Measurements from ENCODE around the gene TMOD3. TPM values are rescaled to one million over a fixed set of nuclear protein-coding genes. Genes with fewer than 3 reads are reported as not detected.

The TMOD3 gene
- total and polyA plus RNA-seq, 7 donors = 1.8 to 22.6 (median 7.4) TPM

GRCh38 chr15:51803965-51804364, 25.5 kb upstream of the TMOD3 start:
- no peak for ATAC-seq
- no peak for TF ChIP-seq CTCF (IDR thresholded peaks at IDR 0.05)
- WGBS, 3 donors = 89 to 97% (median 94%) methylated on average over 2 of the region's 2 CpGs
- Histone ChIP-seq H3K4me1 (no peaks in the 10 kb centered on the region), H3K4me3 (no peak overlapping the region), H3K27ac (no peak overlapping the region), H3K36me3 (ENCODE audit: insufficient read depth in 1 of 2, low read depth in 1 of 2) (peaks cover 0 to 30% of the 10 kb centered on the region in 2 donors), H3K9me3 (no peaks in the 10 kb centered on the region), H3K27me3 (ENCODE audit: insufficient read depth in 3 of 3, low read length in 2 of 3) (no peaks in the 10 kb centered on the region)
- no peak for DNase-seq
- intact Hi-C loops (cut with DNase I) = no loop called here

- TF ChIP-seq CTCF (IDR thresholded peaks at IDR 0.05) = no peak
- no peak for DNase-seq
- peaks cover 0 to 34% of the 10 kb centered on the region in 2 donors for H3K36me3 ChIP-seq (ENCODE audit: insufficient read depth in 1 of 2, low read depth in 1 of 2)
- ATAC-seq = no peak
- no peak overlapping the region for H3K27ac ChIP-seq
- no peaks in the 10 kb centered on the region for H3K9me3 ChIP-seq
- H3K4me3 ChIP-seq = no peak overlapping the region
- intact Hi-C loops (cut with DNase I) = no loop called here
- H3K27me3 ChIP-seq (ENCODE audit: insufficient read depth in 3 of 3, low read length in 2 of 3) = no peaks in the 10 kb centered on the region
- no peaks in the 10 kb centered on the region for H3K4me1 ChIP-seq
- 56 to 59% (median 57%) methylated on average over 2 of the region's 2 CpGs for WGBS, 3 donors
Measured at GRCh38 chr15:51806123-51806522, 23.3 kb upstream of the TMOD3 start.

- Histone ChIP-seq H3K9me3 (no peaks in the 10 kb centered on the region), H3K4me1 (no peaks in the 10 kb centered on the region), H3K4me3 (no peak overlapping the region), H3K36me3 (ENCODE audit: insufficient read depth in 1 of 2, low read depth in 1 of 2) (peaks cover 0 to 28% of the 10 kb centered on the region in 2 donors), H3K27me3 (ENCODE audit: insufficient read depth in 3 of 3, low read length in 2 of 3) (no peaks in the 10 kb centered on the region), H3K27ac (no peak overlapping the region)
- DNase-seq (no peak), ATAC-seq (no peak)
- 41 to 50% (median 46%) methylated on average over 1 of the region's 1 CpG for WGBS, 3 donors
- intact Hi-C loops (cut with DNase I) = no loop called here
- no peak for TF ChIP-seq CTCF (IDR thresholded peaks at IDR 0.05)
Measured at GRCh38 chr15:51809457-51809856, 20.0 kb upstream of the TMOD3 start.

- no peak for TF ChIP-seq CTCF (IDR thresholded peaks at IDR 0.05)
- H3K27ac ChIP-seq = no peak overlapping the region
- H3K9me3 ChIP-seq = no peaks in the 10 kb centered on the region
- intact Hi-C loops (cut with DNase I) = no loop called here
- no peak overlapping the region for H3K4me3 ChIP-seq
- no peaks in the 10 kb centered on the region for H3K4me1 ChIP-seq
- no peak for ATAC-seq
- H3K27me3 ChIP-seq (ENCODE audit: insufficient read depth in 3 of 3, low read length in 2 of 3) = no peaks in the 10 kb centered on the region
- WGBS, 3 donors = 82 to 87% (median 86%) methylated on average over 2 of the region's 2 CpGs
- no peak for DNase-seq
- H3K36me3 ChIP-seq (ENCODE audit: insufficient read depth in 1 of 2, low read depth in 1 of 2) = peaks cover 0 to 11% of the 10 kb centered on the region in 2 donors
Measured at GRCh38 chr15:51812598-51812997, 16.9 kb upstream of the TMOD3 start.

- intact Hi-C loops (cut with DNase I) = no loop called here
- Histone ChIP-seq H3K4me3 (no peak overlapping the region), H3K27me3 (ENCODE audit: insufficient read depth in 3 of 3, low read length in 2 of 3) (no peaks in the 10 kb centered on the region), H3K9me3 (no peaks in the 10 kb centered on the region), H3K27ac (no peak overlapping the region), H3K4me1 (no peaks in the 10 kb centered on the region), H3K36me3 (ENCODE audit: insufficient read depth in 1 of 2, low read depth in 1 of 2) (peaks cover 0 to 2% of the 10 kb centered on the region in 2 donors)
- 62 to 76% (median 67%) methylated on average over 3 of the region's 3 CpGs for WGBS, 3 donors
- TF ChIP-seq CTCF (IDR thresholded peaks at IDR 0.05) = no peak
- ATAC-seq (no peak), DNase-seq (no peak)
Measured at GRCh38 chr15:51814606-51815005, 14.8 kb upstream of the TMOD3 start.
